Measurements from ENCODE around the gene OR51M1. TPM values are rescaled to one million over a fixed set of nuclear protein-coding genes. Genes with fewer than 3 reads are reported as not detected.

Gene OR51M1
- total and polyA plus RNA-seq, 2 of the 13 experiments (the other 11 are each of a cell fraction or from before 2014, with no cell fraction given) = not detected

- FAIRE-seq (no peak), DNase-seq (ENCODE audit: low spot score) (no peak), ATAC-seq (no peak)
- no peak within 1 kb of the TSS for H3K27ac ChIP-seq (ENCODE audit: extremely low read length, insufficient read depth, low read length)
- no peaks in the 10 kb centered on the region for H3K36me3 ChIP-seq (replicated peaks in 1 of 2; ENCODE audit: control insufficient read depth in 1 of 2, insufficient read depth in 2 of 2, low read length in 2 of 2)
- intact Hi-C loops (cut with micrococcal nuclease; ENCODE audit: unreplicated experiment) (no loop called here), in situ Hi-C loops (cut with HindIII; ENCODE audit: extremely low pct_ligation_motif_present, low pct_unique_long_range_greater_than_20kb) (no loop called here)
- H4K20me1 ChIP-seq (ENCODE audit: insufficient read depth, low read length) = no peaks in the 10 kb centered on the region
- no peak within 1 kb of the TSS for H3K4me2 ChIP-seq (ENCODE audit: low read depth, low read length)
- CTCF ChIA-PET (ENCODE audit: low intra/inter-chr PET ratio, low total read pairs) = no interaction called here
- H3K27me3 ChIP-seq (ENCODE audit: control insufficient read depth in 1 of 2, insufficient read depth in 2 of 2, low read length in 2 of 2) = 0 out of 5 replicates have a peak, but pooled peaks cover 0 to 6% of the 10 kb centered on the region in 2 experiments
- H3K4me1 ChIP-seq (ENCODE audit: insufficient read depth, low read length) = no peaks in the 10 kb centered on the region
- POLR2A ChIA-PET = no interaction called here
- no TSS peak for BruUV-seq (replicated peaks)
- H3K79me2 ChIP-seq (ENCODE audit: insufficient read depth, low read length) = no peaks in the 10 kb centered on the region
- no peak within 1 kb of the TSS for H3K9ac ChIP-seq (ENCODE audit: insufficient read depth, low read depth, low read length)
- no peak within 1 kb of the TSS for H2AFZ ChIP-seq (ENCODE audit: low read length)
- no peaks in the 10 kb centered on the region for H3K9me3 ChIP-seq (ENCODE audit: low read length)
- no peak within 1 kb of the TSS for H3K4me3 ChIP-seq (replicated peaks in 1 of 3; ENCODE audit: insufficient read depth in 1 of 3, low read depth in 2 of 3, low read length in 3 of 3)
- 0% methylated on average over 1 of the region's 1 CpG for WGBS (ENCODE audit: low lambda C conversion rate)
- TF ChIP-seq ELF4 (CRISPR knock-in tag; IDR thresholded peaks at IDR 0.05; ENCODE audit: borderline replicate concordance) = no peak
- TF ChIP-seq ZNF629 (CRISPR knock-in tag; conservative IDR thresholded peaks at IDR 0.05) = no peak
- TF ChIP-seq SCMH1 (CRISPR knock-in tag; IDR thresholded peaks at IDR 0.05; ENCODE audit: borderline replicate concordance) = no peak
- TF ChIP-seq, protein P1, sequence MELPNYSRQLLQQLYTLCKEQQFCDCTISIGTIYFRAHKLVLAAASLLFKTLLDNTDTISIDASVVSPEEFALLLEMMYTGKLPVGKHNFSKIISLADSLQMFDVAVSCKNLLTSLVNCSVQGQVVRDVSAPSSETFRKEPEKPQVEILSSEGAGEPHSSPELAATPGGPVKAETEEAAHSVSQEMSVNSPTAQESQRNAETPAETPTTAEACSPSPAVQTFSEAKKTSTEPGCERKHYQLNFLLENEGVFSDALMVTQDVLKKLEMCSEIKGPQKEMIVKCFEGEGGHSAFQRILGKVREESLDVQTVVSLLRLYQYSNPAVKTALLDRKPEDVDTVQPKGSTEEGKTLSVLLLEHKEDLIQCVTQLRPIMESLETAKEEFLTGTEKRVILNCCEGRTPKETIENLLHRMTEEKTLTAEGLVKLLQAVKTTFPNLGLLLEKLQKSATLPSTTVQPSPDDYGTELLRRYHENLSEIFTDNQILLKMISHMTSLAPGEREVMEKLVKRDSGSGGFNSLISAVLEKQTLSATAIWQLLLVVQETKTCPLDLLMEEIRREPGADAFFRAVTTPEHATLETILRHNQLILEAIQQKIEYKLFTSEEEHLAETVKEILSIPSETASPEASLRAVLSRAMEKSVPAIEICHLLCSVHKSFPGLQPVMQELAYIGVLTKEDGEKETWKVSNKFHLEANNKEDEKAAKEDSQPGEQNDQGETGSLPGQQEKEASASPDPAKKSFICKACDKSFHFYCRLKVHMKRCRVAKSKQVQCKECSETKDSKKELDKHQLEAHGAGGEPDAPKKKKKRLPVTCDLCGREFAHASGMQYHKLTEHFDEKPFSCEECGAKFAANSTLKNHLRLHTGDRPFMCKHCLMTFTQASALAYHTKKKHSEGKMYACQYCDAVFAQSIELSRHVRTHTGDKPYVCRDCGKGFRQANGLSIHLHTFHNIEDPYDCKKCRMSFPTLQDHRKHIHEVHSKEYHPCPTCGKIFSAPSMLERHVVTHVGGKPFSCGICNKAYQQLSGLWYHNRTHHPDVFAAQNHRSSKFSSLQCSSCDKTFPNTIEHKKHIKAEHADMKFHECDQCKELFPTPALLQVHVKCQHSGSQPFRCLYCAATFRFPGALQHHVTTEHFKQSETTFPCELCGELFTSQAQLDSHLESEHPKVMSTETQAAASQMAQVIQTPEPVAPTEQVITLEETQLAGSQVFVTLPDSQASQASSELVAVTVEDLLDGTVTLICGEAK (IDR thresholded peaks at IDR 0.05) = no peak
- TF ChIP-seq, protein P1 (CRISPR knock-in tag; IDR thresholded peaks at IDR 0.05) = no peak
- no peak for TF ChIP-seq ZNF329 (CRISPR knock-in tag; IDR thresholded peaks at IDR 0.05; ENCODE audit: low read depth)
- TF ChIP-seq, protein P2, sequence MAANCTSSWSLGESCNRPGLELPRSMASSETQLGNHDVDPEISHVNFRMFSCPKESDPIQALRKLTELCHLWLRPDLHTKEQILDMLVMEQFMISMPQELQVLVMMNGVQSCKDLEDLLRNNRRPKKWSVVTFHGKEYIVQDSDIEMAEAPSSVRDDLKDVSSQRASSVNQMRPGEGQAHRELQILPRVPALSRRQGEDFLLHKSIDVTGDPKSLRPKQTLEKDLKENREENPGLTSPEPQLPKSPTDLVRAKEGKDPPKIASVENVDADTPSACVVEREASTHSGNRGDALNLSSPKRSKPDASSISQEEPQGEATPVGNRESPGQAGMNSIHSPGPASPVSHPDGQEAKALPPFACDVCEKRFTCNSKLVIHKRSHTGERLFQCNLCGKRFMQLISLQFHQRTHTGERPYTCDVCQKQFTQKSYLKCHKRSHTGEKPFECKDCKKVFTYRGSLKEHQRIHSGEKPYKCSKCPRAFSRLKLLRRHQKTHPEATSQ (CRISPR knock-in tag; IDR thresholded peaks at IDR 0.05; ENCODE audit: borderline replicate concordance) = no peak
- TF ChIP-seq, protein P3, sequence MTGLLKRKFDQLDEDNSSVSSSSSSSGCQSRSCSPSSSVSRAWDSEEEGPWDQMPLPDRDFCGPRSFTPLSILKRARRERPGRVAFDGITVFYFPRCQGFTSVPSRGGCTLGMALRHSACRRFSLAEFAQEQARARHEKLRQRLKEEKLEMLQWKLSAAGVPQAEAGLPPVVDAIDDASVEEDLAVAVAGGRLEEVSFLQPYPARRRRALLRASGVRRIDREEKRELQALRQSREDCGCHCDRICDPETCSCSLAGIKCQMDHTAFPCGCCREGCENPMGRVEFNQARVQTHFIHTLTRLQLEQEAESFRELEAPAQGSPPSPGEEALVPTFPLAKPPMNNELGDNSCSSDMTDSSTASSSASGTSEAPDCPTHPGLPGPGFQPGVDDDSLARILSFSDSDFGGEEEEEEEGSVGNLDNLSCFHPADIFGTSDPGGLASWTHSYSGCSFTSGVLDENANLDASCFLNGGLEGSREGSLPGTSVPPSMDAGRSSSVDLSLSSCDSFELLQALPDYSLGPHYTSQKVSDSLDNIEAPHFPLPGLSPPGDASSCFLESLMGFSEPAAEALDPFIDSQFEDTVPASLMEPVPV (CRISPR knock-in tag; IDR thresholded peaks at IDR 0.05) = no peak
- no peak for TF ChIP-seq IRX3 (CRISPR knock-in tag; IDR thresholded peaks at IDR 0.05; ENCODE audit: borderline replicate concordance, low read depth)
- no peak for TF ChIP-seq BRD4 (CRISPR knock-in tag; IDR thresholded peaks at IDR 0.05)
- TF ChIP-seq FOXO4 (CRISPR knock-in tag; conservative IDR thresholded peaks at IDR 0.05) = no peak
These were observed 32.4 kb upstream of the OR51M1 start, which contains the start of gene OR51B6 for GRCh38 chr11:5351208-5351607. Gene OR51B6, plus strand, starts transcription at chr11:5351508. Its CDS starts 0 bp downstream, at chr11:5351508.

Measured in HepG2 (cell line).